NT2/D1 (cell line): ENCODE measurements around the gene PKMYT1.

Experiments used
- DNase-seq: peaks from one replicate; pipeline ENCODE4 v3.0.0-alpha.2; 2011; ENCODE audit warnings: low read depth, low spot score
- H3K27me3 ChIP-seq: 2 replicates; pipeline ENCODE4 v1.6.0; 2011; ENCODE audit warnings: mild to moderate bottlenecking; ENCODE audit not compliant: insufficient read length, insufficient read depth
- H3K36me3 ChIP-seq: 2 replicates; pipeline ENCODE4 v1.6.1; 2011; ENCODE audit warnings: mild to moderate bottlenecking, low read length, mixed read lengths; ENCODE audit not compliant: insufficient read depth, insufficient read length
- H3K4me1 ChIP-seq: 2 replicates; pipeline ENCODE4 v1.5.1; 2011; ENCODE audit not compliant: insufficient read depth, insufficient read length
- H3K4me3 ChIP-seq: 2 replicates; pipeline ENCODE4 v1.5.1; 2011; ENCODE audit warnings: low read depth; ENCODE audit not compliant: insufficient read length
- H3K9ac ChIP-seq: 2 replicates; pipeline ENCODE4 v1.6.0; 2011; ENCODE audit warnings: low read depth; ENCODE audit not compliant: insufficient read length
- H3K9me3 ChIP-seq: 2 replicates; pipeline ENCODE4 v1.5.1; 2011; ENCODE audit warnings: mild to moderate bottlenecking, low read length; ENCODE audit not compliant: insufficient read depth
- SUZ12 ChIP-seq: IDR thresholded peaks from 2 replicates; pipeline ENCODE4 v1.6.1; 2011; ENCODE audit not compliant: insufficient read length, insufficient read depth; ENCODE audit errors: extremely low read depth
- YY1 ChIP-seq: IDR thresholded peaks from 2 replicates; pipeline ENCODE4 v1.6.1; 2011; ENCODE audit not compliant: insufficient read length, insufficient read depth
- ZNF274 ChIP-seq: IDR thresholded peaks from 2 replicates; pipeline ENCODE4 v1.6.1; 2011; ENCODE audit warnings: mild to moderate bottlenecking, low read depth, low read length

The PKMYT1 gene

GRCh38 chr16:2967211-2967631 is 13.0 kb downstream of the PKMYT1 start:
- H3K36me3 ChIP-seq = peaks cover 36% of the 10 kb centered on the region
- no peaks in the 10 kb centered on the region for H3K27me3 ChIP-seq
- H3K4me3 ChIP-seq = no peak overlapping the region
- no peaks in the 10 kb centered on the region for H3K9me3 ChIP-seq
- DNase-seq = no peak
- peaks cover 27% of the 10 kb centered on the region for H3K4me1 ChIP-seq
- H3K9ac ChIP-seq = no peak overlapping the region
- no peak for TF ChIP-seq ZNF274
- TF ChIP-seq SUZ12 = no peak
- no peak for TF ChIP-seq YY1

DNA sequence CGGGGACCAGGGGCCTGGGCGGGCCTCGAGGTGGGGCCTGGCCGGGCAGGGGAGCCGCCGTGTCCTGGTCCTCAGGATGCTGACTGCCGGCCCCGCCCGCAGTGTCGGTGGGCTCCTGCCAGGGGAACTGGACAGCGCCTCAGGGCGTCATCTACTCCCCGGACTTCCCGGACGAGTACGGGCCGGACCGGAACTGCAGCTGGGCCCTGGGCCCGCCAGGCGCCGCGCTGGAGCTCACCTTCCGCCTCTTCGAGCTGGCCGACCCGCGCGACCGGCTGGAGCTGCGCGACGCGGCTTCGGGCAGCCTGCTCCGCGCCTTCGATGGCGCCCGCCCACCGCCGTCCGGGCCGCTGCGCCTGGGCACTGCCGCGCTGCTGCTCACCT is 13.4 kb downstream of the PKMYT1 start:
- H3K4me1 ChIP-seq = peaks cover 30% of the 10 kb centered on the region

DNA sequence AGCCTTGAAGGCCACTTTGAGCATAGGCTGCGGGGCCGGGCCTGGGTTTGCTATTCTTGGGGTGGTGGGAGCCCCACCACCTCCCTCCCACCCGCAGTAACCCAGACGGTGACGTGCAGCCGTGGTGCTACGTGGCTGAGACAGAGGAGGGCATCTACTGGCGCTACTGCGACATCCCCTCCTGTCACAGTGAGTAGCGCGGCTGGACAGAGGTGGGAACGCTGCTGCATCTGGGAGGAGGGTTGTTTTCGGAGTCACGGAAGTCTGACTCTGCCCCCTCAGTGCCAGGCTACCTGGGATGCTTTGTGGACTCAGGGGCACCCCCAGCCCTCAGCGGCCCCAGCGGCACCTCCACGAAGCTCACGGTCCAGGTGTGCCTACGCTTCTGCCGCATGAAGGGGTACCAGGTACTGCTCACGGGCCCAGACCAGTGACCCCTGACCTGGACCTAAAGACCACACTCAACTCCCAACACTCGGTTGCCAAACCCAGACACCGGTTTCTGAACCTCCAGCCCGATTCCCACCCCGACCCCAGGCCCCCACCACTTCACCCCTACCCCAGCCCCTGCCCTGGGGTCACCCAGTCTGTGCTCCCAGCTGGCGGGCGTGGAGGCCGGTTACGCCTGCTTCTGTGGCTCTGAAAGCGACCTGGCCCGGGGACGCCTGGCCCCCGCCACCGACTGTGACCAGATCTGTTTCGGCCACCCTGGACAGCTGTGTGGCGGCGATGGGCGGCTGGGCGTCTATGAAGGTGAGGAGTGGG is 14.0 kb downstream of the PKMYT1 start:
- Histone ChIP-seq H3K9ac (peak overlapping the region; percentile 11), H3K27me3 (no peaks in the 10 kb centered on the region), H3K4me3 (no peak overlapping the region), H3K36me3 (peaks cover 26% of the 10 kb centered on the region), H3K9me3 (no peaks in the 10 kb centered on the region), H3K4me1 (peaks cover 28% of the 10 kb centered on the region)
- TF ChIP-seq YY1 (no peak), ZNF274 (no peak), SUZ12 (no peak)
- DNase-seq = no peak

More for the DNA sequence above, 13.4 kb downstream of the PKMYT1 start:
- no peak for DNase-seq
- Histone ChIP-seq H3K9me3 (no peaks in the 10 kb centered on the region), H3K36me3 (peaks cover 32% of the 10 kb centered on the region), H3K9ac (no peak overlapping the region), H3K27me3 (no peaks in the 10 kb centered on the region), H3K4me3 (no peak overlapping the region)
- no peak for TF ChIP-seq ZNF274
- no peak for TF ChIP-seq YY1
- TF ChIP-seq SUZ12 = no peak

GRCh38 chr16:2964475-2965336 is 15.5 kb downstream of the PKMYT1 start:
- no peaks in the 10 kb centered on the region for H3K27me3 ChIP-seq
- H3K4me3 ChIP-seq = peak overlapping the region; percentile 90
- H3K36me3 ChIP-seq = peaks cover 19% of the 10 kb centered on the region
- TF ChIP-seq YY1 = no peak
- no peak for TF ChIP-seq SUZ12
- no peak for TF ChIP-seq ZNF274
- H3K9me3 ChIP-seq = no peaks in the 10 kb centered on the region
- DNase-seq = peak; percentile 87
- peak overlapping the region; percentile 94 for H3K9ac ChIP-seq
- H3K4me1 ChIP-seq = peaks cover 22% of the 10 kb centered on the region

DNA sequence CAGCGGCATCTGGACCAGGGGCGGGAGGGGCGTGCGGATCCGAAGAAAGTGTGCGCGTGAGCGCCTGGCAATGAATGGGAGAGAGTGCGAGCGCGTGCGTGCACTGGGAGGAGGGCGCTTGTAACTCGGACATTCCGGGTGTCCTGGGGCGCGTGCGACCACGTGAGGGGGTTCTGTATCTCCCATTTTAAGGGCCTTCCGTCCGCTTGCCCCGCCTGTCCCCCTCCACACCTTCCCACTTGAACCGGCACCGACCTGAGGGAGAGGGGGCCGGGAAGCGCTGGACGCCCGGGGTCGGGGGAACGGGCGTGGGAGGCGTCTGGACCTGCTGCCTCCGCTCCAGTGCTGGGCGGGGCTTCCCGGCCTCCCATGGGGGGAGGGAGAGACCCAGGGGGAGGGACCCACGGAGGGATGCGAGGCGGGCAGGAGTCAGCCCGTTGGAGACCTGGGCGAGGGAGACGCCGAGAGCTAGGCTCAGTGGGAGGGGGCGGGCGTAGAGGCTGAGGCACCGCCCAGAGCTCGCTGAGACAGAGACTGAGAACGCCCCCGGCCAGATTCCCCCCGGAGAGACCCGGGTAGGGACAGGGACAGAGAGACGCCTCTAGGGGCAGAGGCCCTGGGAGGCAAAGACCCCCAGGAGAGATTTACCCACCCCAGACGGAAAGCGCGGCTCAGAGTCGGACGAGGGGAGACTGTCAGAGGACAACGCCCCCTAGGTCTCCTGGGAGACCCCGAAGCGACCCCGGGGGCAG is 16.3 kb downstream of the PKMYT1 start, which contains the start of gene KREMEN2:
KREMEN2 (plus strand) TSS at position 553 of the 752 bp plus-strand sequence. CDS start 246 bp downstream, outside the sequence.
- H3K4me1 ChIP-seq = peaks cover 22% of the 10 kb centered on the region
- H3K9me3 ChIP-seq = no peaks in the 10 kb centered on the region
- no peak for TF ChIP-seq ZNF274
- TF ChIP-seq SUZ12 = no peak
- no peak for TF ChIP-seq YY1
- peaks cover 19% of the 10 kb centered on the region for H3K36me3 ChIP-seq
- H3K9ac ChIP-seq = peak within 1 kb of the TSS; percentile 94
- DNase-seq = no peak
- H3K27me3 ChIP-seq = no peaks in the 10 kb centered on the region
- peak within 1 kb of the TSS; percentile 90 for H3K4me3 ChIP-seq

- DNase-seq = no peak
- TF ChIP-seq SUZ12 (no peak), ZNF274 (no peak), YY1 (no peak)
- Histone ChIP-seq H3K9ac (peak overlapping the region; percentile 94), H3K36me3 (peaks cover 18% of the 10 kb centered on the region), H3K4me3 (peak overlapping the region; percentile 90), H3K4me1 (peaks cover 21% of the 10 kb centered on the region), H3K27me3 (no peaks in the 10 kb centered on the region), H3K9me3 (no peaks in the 10 kb centered on the region)
These were observed 17.0 kb downstream of the PKMYT1 start for GRCh38 chr16:2963074-2963722.
